H1 (cell line): Measurements from ENCODE around the gene MIGA1. TPM values are rescaled to one million over a fixed set of nuclear protein-coding genes. Genes with fewer than 3 reads are reported as not detected.

Source experiments
- CTCF ChIA-PET: fragments of 300-600 bp; sonication (Branson Sonifier 250); formaldehyde crosslinking; loops from one replicate; lab custom pipeline; 2021; ENCODE audit not compliant: partially characterized antibody; lab: Charles Lee
- POLR2A ChIA-PET: fragments of 300-600 bp; sonication (Branson Sonifier 250); formaldehyde crosslinking; loops from one replicate; lab custom pipeline; 2021; ENCODE audit warnings: inconsistent platforms; ENCODE audit not compliant: partially characterized antibody; lab: Charles Lee
- DNase-seq, 2 experiments: peaks; one replicate each; pipeline versions ENCODE4 v3.0.0 to v3.0.0-alpha.2; 2010 to 2022; ENCODE audit warnings: low spot score in 2 of 2, low read depth in 1 of 2, mixed read lengths in 1 of 2
- FAIRE-seq: peaks from 2 replicates; lab custom pipeline; 2011; peaks lifted over from hg19 to GRCh38; lab: Jason Lieb, UNC
- H2AFZ ChIP-seq: 2 replicates; pipeline ENCODE4 v1.8.1; 2012; ENCODE audit warnings: low read length, inconsistent platforms
- H2AK5ac ChIP-seq: 2 replicates; pipeline ENCODE4 v1.6.1; 2013; ENCODE audit warnings: low read depth, low read length
- H2BK120ac ChIP-seq: replicated peaks from 2 replicates; pipeline ENCODE3; 2013; ENCODE audit warnings: low read depth, low read length, inconsistent platforms
- H2BK12ac ChIP-seq: 2 replicates; pipeline ENCODE4 v1.6.1; 2013; ENCODE audit warnings: low read depth, low read length
- H2BK15ac ChIP-seq: 2 replicates; pipeline ENCODE4 v1.6.1; 2013; ENCODE audit warnings: low read length
- H2BK20ac ChIP-seq: 2 replicates; pipeline ENCODE4 v1.6.1; 2013; ENCODE audit warnings: low read length
- H2BK5ac ChIP-seq: 2 replicates; pipeline ENCODE4 v1.6.1; 2013; ENCODE audit warnings: low read depth, low read length
- H3K14ac ChIP-seq: 2 replicates; pipeline ENCODE4 v1.6.1; 2013; ENCODE audit warnings: inconsistent platforms; ENCODE audit not compliant: insufficient read length
- H3K18ac ChIP-seq: 2 replicates; pipeline ENCODE4 v1.6.1; 2013; ENCODE audit warnings: low read length; ENCODE audit errors: extremely low read depth
- H3K23ac ChIP-seq: 2 replicates; pipeline ENCODE4 v1.6.1; 2013; ENCODE audit warnings: inconsistent platforms; ENCODE audit not compliant: insufficient read length
- H3K23me2 ChIP-seq: 2 replicates; pipeline ENCODE4 v1.6.1; 2013; ENCODE audit warnings: low read depth, low read length
- H3K27ac ChIP-seq: 2 replicates; pipeline ENCODE4 v1.6.1; 2011; ENCODE audit warnings: low read depth, low read length, inconsistent platforms
- H3K27me3 ChIP-seq, 4 experiments: replicated peaks in 1 of 4; 1 replicate in 1 of 4; 2 replicates in 3 of 4; pipeline versions ENCODE4 v1.6.1 to v1.8.1; 2011 to 2013; ENCODE audit warnings: low read length in 3 of 4, mild to moderate bottlenecking in 3 of 4, inconsistent platforms in 2 of 4, mixed read lengths in 2 of 4, moderate library complexity in 1 of 4; ENCODE audit not compliant: control insufficient read depth in 3 of 4, insufficient read depth in 3 of 4; ENCODE audit errors: extremely low read depth in 1 of 4
- H3K36me3 ChIP-seq, 4 experiments: 2 replicates each; pipeline versions ENCODE4 v1.6.1 to v1.8.1; 2011 to 2013; ENCODE audit warnings: mild to moderate bottlenecking in 4 of 4, low read length in 3 of 4, moderate library complexity in 2 of 4, control low read depth in 1 of 4, inconsistent platforms in 1 of 4; ENCODE audit not compliant: insufficient read depth in 4 of 4, control insufficient read depth in 2 of 4
- H3K4ac ChIP-seq: replicated peaks from 2 replicates; pipeline ENCODE3; 2013; ENCODE audit warnings: low read length, low read depth, mixed read lengths, inconsistent platforms; ENCODE audit not compliant: insufficient read length
- H3K4me1 ChIP-seq, 4 experiments: replicated peaks in 1 of 4; 1 replicate in 1 of 4; 2 replicates in 3 of 4; pipeline versions ENCODE4 v1.6.1 to v1.8.1; 2011 to 2013; ENCODE audit warnings: low read length in 3 of 4, inconsistent platforms in 2 of 4, mixed read lengths in 1 of 4; ENCODE audit not compliant: insufficient read depth in 4 of 4, control insufficient read depth in 3 of 4
- H3K4me2 ChIP-seq, 2 experiments: 2 replicates each; pipeline versions ENCODE4 v1.6.1 to v1.8.1; 2011 to 2013; ENCODE audit warnings: low read depth in 2 of 2, low read length in 2 of 2, control low read depth in 1 of 2, inconsistent platforms in 1 of 2, mild to moderate bottlenecking in 1 of 2; ENCODE audit not compliant: insufficient read depth in 1 of 2
- H3K4me3 ChIP-seq, 4 experiments: fragments of 200-600, 300-600 bp in 1 of 4; sonication (generic), shearing (Covaris generic), sonication (Bioruptor Twin) in 1 of 4; 2 replicates each; pipeline versions ENCODE4 v1.5.1 to v1.8.1; 2011 to 2016; ENCODE audit warnings: low read length in 4 of 4, low read depth in 3 of 4, control low read depth in 2 of 4, inconsistent platforms in 2 of 4, mild to moderate bottlenecking in 2 of 4, mixed read lengths in 1 of 4, moderate library complexity in 1 of 4; ENCODE audit not compliant: insufficient read depth in 2 of 4; ENCODE audit errors: extremely low read depth in 1 of 4
- H3K56ac ChIP-seq: replicated peaks from 2 replicates; pipeline ENCODE3; 2013; ENCODE audit warnings: low read depth, mild to moderate bottlenecking, mixed read lengths, low read length, inconsistent platforms; ENCODE audit not compliant: insufficient read length
- H3K79me1 ChIP-seq: 2 replicates; pipeline ENCODE4 v1.6.1; 2013; ENCODE audit warnings: low read depth, low read length, control low read depth
- H3K79me2 ChIP-seq, 2 experiments: 2 replicates each; pipeline versions ENCODE4 v1.6.1 to v1.8.1; 2012 to 2013; ENCODE audit warnings: low read length in 2 of 2, mild to moderate bottlenecking in 2 of 2, inconsistent platforms in 1 of 2; ENCODE audit not compliant: insufficient read depth in 2 of 2, control insufficient read depth in 1 of 2
- H3K9ac ChIP-seq, 4 experiments: replicated peaks in 1 of 4; 1 replicate in 1 of 4; 2 replicates in 3 of 4; pipeline versions ENCODE4 v1.6.1 to v1.8.1; 2011 to 2013; ENCODE audit warnings: low read depth in 3 of 4, low read length in 3 of 4, control low read depth in 2 of 4, mild to moderate bottlenecking in 2 of 4, moderate library complexity in 2 of 4, inconsistent platforms in 1 of 4; ENCODE audit errors: extremely low read depth in 1 of 4
- H3K9me3 ChIP-seq, 2 experiments: 2 replicates each; pipeline versions ENCODE4 v1.6.1 to v1.8.1; 2012 to 2013; ENCODE audit warnings: mild to moderate bottlenecking in 2 of 2, moderate library complexity in 2 of 2, control low read depth in 1 of 2, inconsistent platforms in 1 of 2, low read depth in 1 of 2, low read length in 1 of 2, mixed read lengths in 1 of 2; ENCODE audit not compliant: insufficient read depth in 2 of 2
- H4K20me1 ChIP-seq, 2 experiments: replicated peaks in 1 of 2; 2 replicates each; pipeline versions ENCODE3 to v1.8.1; 2011 to 2013; ENCODE audit warnings: inconsistent platforms in 2 of 2, low read length in 2 of 2, mild to moderate bottlenecking in 1 of 2; ENCODE audit not compliant: insufficient read depth in 2 of 2, control insufficient read depth in 1 of 2
- H4K5ac ChIP-seq: 2 replicates; pipeline ENCODE4 v1.6.1; 2013; ENCODE audit warnings: low read length, low read depth, mixed read lengths, inconsistent platforms; ENCODE audit not compliant: insufficient read length
- H4K8ac ChIP-seq: 2 replicates; pipeline ENCODE4 v1.8.0; 2013; ENCODE audit warnings: mild to moderate bottlenecking, moderate library complexity, low read length, inconsistent platforms; ENCODE audit not compliant: insufficient read depth; ENCODE audit errors: extremely low read depth
- H4K91ac ChIP-seq: replicated peaks from 2 replicates; pipeline ENCODE3; 2013; ENCODE audit warnings: low read length, mixed read lengths, inconsistent platforms; ENCODE audit not compliant: insufficient read length
- BACH1 ChIP-seq: IDR thresholded peaks from 2 replicates; pipeline ENCODE4 v1.6.1; 2012; ENCODE audit warnings: low read length, improper control_type of control experiment
- SP2 ChIP-seq: IDR thresholded peaks from 2 replicates; pipeline ENCODE4 v1.6.1; 2012; ENCODE audit warnings: mild to moderate bottlenecking, low read length, inconsistent platforms
- SP4 ChIP-seq: IDR thresholded peaks from 2 replicates; pipeline ENCODE4 v1.6.1; 2012; ENCODE audit warnings: low read length, inconsistent platforms
- TAF7 ChIP-seq: optimal IDR thresholded peaks from 2 replicates; pipeline ENCODE3; 2011; ENCODE audit warnings: low read depth, mild to moderate bottlenecking, inconsistent platforms, low read length, moderate library complexity, borderline replicate concordance
- WGBS, 2 experiments: shearing (Covaris generic) in 1 of 2; methylation state at CpG; one replicate each; pipeline versions ENCODE4 v1.1.6 to v1.1.7; 2013 to 2015; ENCODE audit warnings: low lambda C conversion rate in 2 of 2, mixed read lengths in 2 of 2, inconsistent platforms in 1 of 2, low coverage in 1 of 2, missing lambda C conversion rate in 1 of 2; ENCODE audit not compliant: insufficient replicate concordance in 2 of 2, insufficient coverage in 1 of 2, insufficient read length in 1 of 2; ENCODE audit errors: extremely low coverage in 1 of 2, missing lambda C conversion rate in 1 of 2; 5-methylcytosine and 5-hydroxymethylcytosine counted together
- polyA plus RNA-seq, 7 experiments: library from polyadenylated mRNA; depleted of rRNA in 3 of 7; stranded (reverse) in 5 of 7; unstranded in 2 of 7; fragments of >200 nt in 5 of 7; fragments of 200-250 nt in 2 of 7; gene quantifications; 1 replicate in 5 of 7; 2 replicates in 1 of 7; 4 replicates in 1 of 7; pipeline versions ENCODE4 v1.2.1 to v1.2.3, GENCODE V29; 2011 to 2013; ENCODE audit warnings: missing spikeins in 2 of 7, mixed read lengths in 2 of 7
- total RNA-seq: library from RNA; stranded (reverse); fragmentation: NEBNext Ultra II Directional; extraction: Animal tissue kit (Norgen Biotek cat#: 25700); gene quantifications from 2 replicates; pipeline ENCODE4 v1.2.1, GENCODE V29; 2021

Gene MIGA1
- total and polyA plus RNA-seq, 2 of the 8 experiments (the other 6 are each of a cell fraction or from before 2014, with no cell fraction given): 0.95 to 7.0 TPM

DNA sequence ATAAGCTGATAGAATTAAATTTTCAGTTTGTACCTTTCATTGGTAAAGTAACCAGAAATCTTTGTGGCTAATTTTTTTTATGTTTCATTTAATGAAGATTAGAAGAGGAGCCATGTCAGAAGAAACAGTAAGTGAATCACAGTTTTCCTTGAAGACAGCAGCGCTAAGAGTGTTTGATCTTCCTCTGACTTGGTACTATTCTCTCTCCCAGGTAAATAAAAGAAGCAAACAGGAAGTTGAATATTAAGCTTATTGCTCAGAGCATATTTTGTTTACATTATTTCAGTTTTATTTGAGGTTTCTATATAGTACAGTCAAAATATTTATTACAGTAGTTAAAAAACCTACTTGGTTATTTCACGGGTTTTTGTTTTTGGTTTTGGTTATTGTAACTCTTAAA is 3.7 kb downstream of the MIGA1 start:
- H3K79me1 ChIP-seq: no peaks in the 10 kb centered on the region
- H4K8ac ChIP-seq: no peak overlapping the region
- no peaks in the 10 kb centered on the region for H3K4me1 ChIP-seq
- H2AFZ ChIP-seq: no peak overlapping the region
- no peaks in the 10 kb centered on the region; the same call in 1 of the 2 replicates for H3K23me2 ChIP-seq
- H3K4me2 ChIP-seq: no peak overlapping the region
- H3K4me3 ChIP-seq: no peak overlapping the region
- no peak for FAIRE-seq
- POLR2A ChIA-PET: no interaction called here
- H2BK20ac ChIP-seq: no peak overlapping the region
- no peak overlapping the region for H2BK12ac ChIP-seq
- H3K27me3 ChIP-seq: no peaks in the 10 kb centered on the region
- peaks cover 2 to 20% (median 9%) of the 10 kb centered on the region in 4 experiments; a peak in 7 of 8 replicates for H3K36me3 ChIP-seq
- no peak overlapping the region for H3K14ac ChIP-seq
- TF ChIP-seq SP2 (no peak), BACH1 (no peak), TAF7 (no peak), SP4 (no peak)
- TF ChIP-seq, all 59 proteins: peak for 0
- no peak overlapping the region for H3K4ac ChIP-seq
- H3K9me3 ChIP-seq: peaks cover 0 to 9% of the 10 kb centered on the region in 2 experiments; a peak in 1 of 4 replicates
- H2BK5ac ChIP-seq: no peak overlapping the region
- no peak overlapping the region for H3K9ac ChIP-seq
- H3K56ac ChIP-seq: no peak overlapping the region
- H3K79me2 ChIP-seq: peaks cover 0 to 22% of the 10 kb centered on the region in 2 experiments; a peak in 3 of 4 replicates
- H3K18ac ChIP-seq: no peak overlapping the region
- no peak for DNase-seq
- H2BK15ac ChIP-seq: no peak overlapping the region
- no peak overlapping the region for H2BK120ac ChIP-seq
- no peak overlapping the region for H2AK5ac ChIP-seq
- CTCF ChIA-PET: no interaction called here
- H3K27ac ChIP-seq: no peak overlapping the region
- no peak overlapping the region for H3K23ac ChIP-seq
- H4K91ac ChIP-seq: no peak overlapping the region
- H4K20me1 ChIP-seq: no peaks in the 10 kb centered on the region
- no peak overlapping the region for H4K5ac ChIP-seq
- WGBS, 2 experiments: 97% methylated on average over 2 of the region's 2 CpGs; no CpG with 5 or more reads in 1 of the 2 experiments
